HFFc6 (cell line): ENCODE measurements around the gene SLCO3A1. TPM values are rescaled to one million over a fixed set of nuclear protein-coding genes. Genes with fewer than 3 reads are reported as not detected.
A peak's percentile ranks its signal among the peaks of the same experiment; 100 is the strongest.

Experiments
- DNase-seq: peaks from one replicate; pipeline ENCODE4 v3.0.0-alpha.2; 2018
- H3K27ac Mint-ChIP-seq: 2 replicates; pipeline ENCODE4 v1.8.0; 2020; ENCODE audit warnings: mild to moderate bottlenecking, mixed read lengths
- H3K27me3 Mint-ChIP-seq: 2 replicates; pipeline ENCODE4 v1.8.0; 2021; ENCODE audit warnings: mild to moderate bottlenecking, moderate library complexity, mixed read lengths; ENCODE audit not compliant: insufficient read depth
- H3K36me3 Mint-ChIP-seq: 2 replicates; pipeline ENCODE4 v1.8.0; 2021; ENCODE audit warnings: low read depth, mixed read lengths
- H3K4me1 Mint-ChIP-seq: 2 replicates; pipeline ENCODE4 v1.8.0; 2020; ENCODE audit warnings: low read depth, mixed read lengths
- H3K4me3 Mint-ChIP-seq: 2 replicates; pipeline ENCODE4 v1.8.0; 2020; ENCODE audit warnings: mild to moderate bottlenecking, moderate library complexity, mixed read lengths
- H3K9me3 Mint-ChIP-seq: 2 replicates; pipeline ENCODE4 v1.8.0; 2020; ENCODE audit warnings: mild to moderate bottlenecking, mixed read lengths
- total RNA-seq, 6 experiments: library from RNA; stranded (reverse); fragmentation: NEBNext Ultra II Directional; extraction: Animal tissue kit (Norgen Biotek cat#: 25700); gene quantifications; 2 replicates in 1 of 6; 3 replicates in 5 of 6; pipeline ENCODE4 v1.2.3, GENCODE V29; 2021
- TF ChIP-seq, protein P1 (sequence below): fragments of 200-600 bp; sonication (generic); IDR thresholded peaks from 2 replicates; pipeline ENCODE4 v1.5.0; 2021; ENCODE audit warnings: antibody characterized with exemption, mild to moderate bottlenecking

The SLCO3A1 gene
- total RNA-seq, 6 experiments from 2014 or later, result 5.7 to 19.4 (median 14.4) TPM

DNA sequence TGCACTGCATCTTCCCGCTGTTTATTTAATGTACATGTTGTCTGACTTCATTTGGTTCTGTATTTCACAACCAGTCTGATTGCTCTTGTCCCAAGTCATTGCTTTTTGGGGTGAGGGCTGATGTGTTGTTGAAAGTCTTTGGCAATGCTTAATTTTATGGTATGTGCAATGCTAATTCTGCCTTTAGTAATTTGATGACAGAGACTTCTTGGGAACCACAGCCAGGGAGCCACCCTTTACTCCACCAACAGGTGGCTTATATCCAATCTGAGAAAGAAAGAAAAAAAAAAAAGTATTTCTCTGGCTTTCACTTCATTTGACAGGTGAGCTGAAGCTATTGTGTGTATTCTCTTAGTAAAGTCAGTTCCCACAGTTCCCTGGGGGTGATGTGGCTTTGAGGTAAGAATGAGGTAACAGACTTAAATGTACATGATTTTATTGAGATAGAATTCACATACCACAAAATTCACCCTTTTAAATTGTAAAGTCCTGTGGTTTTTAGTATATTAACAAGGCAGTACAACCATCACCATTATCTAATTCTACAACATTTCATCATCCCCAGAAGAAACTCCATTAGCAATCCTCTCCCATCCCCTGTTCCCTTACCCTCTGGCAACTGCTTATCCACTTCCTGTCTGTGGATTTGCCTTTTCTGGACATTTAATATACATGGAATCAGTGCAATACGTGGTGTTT is 97.3 kb downstream of the SLCO3A1 start:
- peaks cover 6% of the 10 kb centered on the region for H3K27me3 Mint-ChIP-seq
- H3K9me3 Mint-ChIP-seq, result no peaks in the 10 kb centered on the region; the same call in 1 of the 2 replicates
- TF ChIP-seq, protein P1, sequence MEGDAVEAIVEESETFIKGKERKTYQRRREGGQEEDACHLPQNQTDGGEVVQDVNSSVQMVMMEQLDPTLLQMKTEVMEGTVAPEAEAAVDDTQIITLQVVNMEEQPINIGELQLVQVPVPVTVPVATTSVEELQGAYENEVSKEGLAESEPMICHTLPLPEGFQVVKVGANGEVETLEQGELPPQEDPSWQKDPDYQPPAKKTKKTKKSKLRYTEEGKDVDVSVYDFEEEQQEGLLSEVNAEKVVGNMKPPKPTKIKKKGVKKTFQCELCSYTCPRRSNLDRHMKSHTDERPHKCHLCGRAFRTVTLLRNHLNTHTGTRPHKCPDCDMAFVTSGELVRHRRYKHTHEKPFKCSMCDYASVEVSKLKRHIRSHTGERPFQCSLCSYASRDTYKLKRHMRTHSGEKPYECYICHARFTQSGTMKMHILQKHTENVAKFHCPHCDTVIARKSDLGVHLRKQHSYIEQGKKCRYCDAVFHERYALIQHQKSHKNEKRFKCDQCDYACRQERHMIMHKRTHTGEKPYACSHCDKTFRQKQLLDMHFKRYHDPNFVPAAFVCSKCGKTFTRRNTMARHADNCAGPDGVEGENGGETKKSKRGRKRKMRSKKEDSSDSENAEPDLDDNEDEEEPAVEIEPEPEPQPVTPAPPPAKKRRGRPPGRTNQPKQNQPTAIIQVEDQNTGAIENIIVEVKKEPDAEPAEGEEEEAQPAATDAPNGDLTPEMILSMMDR, result peak; percentile 32; the same call in 1 of the 2 replicates
- H3K27ac Mint-ChIP-seq, result no peak overlapping the region
- DNase-seq, result no peak
- H3K4me3 Mint-ChIP-seq, result no peak overlapping the region
- peaks cover 31% of the 10 kb centered on the region for H3K4me1 Mint-ChIP-seq
- H3K36me3 Mint-ChIP-seq, result no peaks in the 10 kb centered on the region

DNA sequence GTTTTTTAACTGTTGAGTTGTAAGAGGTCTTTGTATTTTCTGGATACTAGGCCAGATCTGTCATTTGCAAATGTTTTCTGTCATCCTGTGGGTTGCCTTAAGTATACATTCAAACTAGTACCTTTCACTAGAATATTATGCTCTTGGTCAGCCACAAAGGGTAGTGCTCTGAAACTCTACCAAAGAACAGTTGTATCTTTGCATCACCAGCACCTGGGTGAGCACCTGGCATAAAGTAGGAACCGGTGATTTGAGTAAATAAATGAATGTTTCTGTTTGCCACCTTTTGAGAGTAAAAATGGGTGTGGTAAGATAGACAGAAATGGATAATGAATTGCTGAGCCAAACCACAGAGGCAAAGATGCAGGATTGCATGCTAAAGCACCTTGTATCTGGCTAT is 98.7 kb downstream of the SLCO3A1 start:
- Mint-ChIP-seq H3K27ac (no peak overlapping the region), H3K9me3 (no peaks in the 10 kb centered on the region; the same call in 1 of the 2 replicates), H3K36me3 (no peaks in the 10 kb centered on the region), H3K4me3 (no peak overlapping the region), H3K4me1 (peaks cover 41% of the 10 kb centered on the region), H3K27me3 (peaks cover 2% of the 10 kb centered on the region)
- TF ChIP-seq, protein P1, result no peak
- no peak for DNase-seq

DNA sequence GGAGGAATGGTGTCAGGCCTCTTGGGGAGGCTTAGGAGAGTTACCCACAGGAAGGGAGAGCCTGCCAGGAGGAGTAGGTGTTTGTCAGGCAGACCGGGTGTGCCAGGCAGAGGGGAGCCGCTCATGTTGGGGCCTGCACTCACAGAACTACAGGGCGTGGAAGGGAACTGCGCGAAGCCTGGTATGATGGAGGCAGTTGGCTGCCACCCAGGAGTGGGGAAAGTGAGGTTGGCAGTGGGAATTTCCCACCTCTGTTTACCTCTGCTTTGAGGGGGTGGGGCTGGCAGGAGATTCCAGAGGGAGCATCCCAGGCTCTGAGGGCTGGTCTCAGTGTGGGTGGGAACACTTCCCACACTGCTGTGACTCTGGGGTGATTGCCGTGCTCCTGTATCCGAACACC is 99.9 kb downstream of the SLCO3A1 start:
- Mint-ChIP-seq H3K27me3 (peaks cover 2% of the 10 kb centered on the region), H3K4me1 (peaks cover 32% of the 10 kb centered on the region), H3K36me3 (no peaks in the 10 kb centered on the region), H3K27ac (no peak overlapping the region), H3K4me3 (no peak overlapping the region), H3K9me3 (no peaks in the 10 kb centered on the region; the same call in 1 of the 2 replicates)
- TF ChIP-seq, protein P1, result no peak
- no peak for DNase-seq

DNA sequence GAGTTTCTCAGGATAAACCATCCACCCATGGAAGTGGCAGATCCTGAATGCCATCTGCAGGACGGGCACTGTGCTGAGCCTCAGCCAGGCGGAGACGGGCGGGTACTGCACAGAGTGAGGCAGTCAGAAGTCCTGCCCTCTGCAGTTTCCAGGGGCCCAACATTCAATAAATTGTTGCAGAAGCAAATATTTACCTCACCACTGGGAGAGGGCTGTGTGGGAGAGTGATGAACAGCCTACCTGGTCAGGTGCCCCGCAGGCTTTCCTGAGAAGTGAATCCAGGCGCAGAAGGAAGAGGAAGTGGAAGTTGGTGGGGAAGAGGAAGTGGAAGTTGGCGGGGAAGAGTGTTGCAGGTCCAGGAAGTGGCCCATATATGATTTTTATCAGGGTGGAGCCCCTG is 100.8 kb downstream of the SLCO3A1 start:
- H3K27me3 Mint-ChIP-seq, result peaks cover 2% of the 10 kb centered on the region
- TF ChIP-seq, protein P1, result no peak
- no peaks in the 10 kb centered on the region for H3K36me3 Mint-ChIP-seq
- H3K4me1 Mint-ChIP-seq, result peaks cover 26% of the 10 kb centered on the region
- no peaks in the 10 kb centered on the region; the same call in 1 of the 2 replicates for H3K9me3 Mint-ChIP-seq
- no peak overlapping the region for H3K4me3 Mint-ChIP-seq
- no peak for DNase-seq
- no peak overlapping the region for H3K27ac Mint-ChIP-seq

DNA sequence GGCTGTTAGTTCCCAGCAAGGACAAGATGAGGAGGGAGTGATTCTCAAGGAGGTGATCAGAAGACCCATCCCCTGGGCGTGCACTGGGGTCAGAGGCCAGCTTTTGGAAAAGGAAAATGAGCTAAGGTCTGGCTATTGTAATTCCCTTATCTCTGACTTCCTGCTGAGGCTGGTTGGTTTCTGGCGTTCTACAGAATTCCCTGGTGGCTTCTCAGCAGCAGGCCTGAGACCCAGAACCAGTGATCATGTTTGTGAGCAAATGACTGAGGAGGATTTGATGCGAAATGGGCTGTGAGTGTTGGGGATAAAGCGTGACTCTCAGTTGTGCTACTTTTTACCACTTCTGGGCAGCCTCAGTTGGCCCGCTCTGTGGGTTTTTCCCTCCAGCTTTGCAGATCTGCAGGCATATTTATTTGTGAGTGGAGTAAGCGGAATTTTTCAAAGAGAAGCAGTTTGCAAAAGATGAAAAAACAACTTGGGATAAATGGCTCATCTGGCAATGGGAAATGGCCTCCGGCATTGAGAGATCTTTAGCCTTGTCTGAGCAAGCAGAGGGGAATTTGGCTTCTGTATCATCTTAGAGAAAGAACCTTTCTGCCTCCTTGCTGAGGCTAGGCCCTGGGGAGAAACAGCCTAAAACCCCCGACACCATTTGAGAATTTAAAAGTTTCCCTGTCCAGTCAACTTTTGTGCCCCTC is 102.7 kb downstream of the SLCO3A1 start:
- DNase-seq, result peak; percentile 66
- Mint-ChIP-seq H3K36me3 (no peaks in the 10 kb centered on the region), H3K27ac (peak overlapping the region; percentile 90), H3K4me1 (peaks cover 16% of the 10 kb centered on the region), H3K27me3 (no peaks in the 10 kb centered on the region; the same call in 1 of the 2 replicates), H3K4me3 (peak overlapping the region; percentile 66), H3K9me3 (no peaks in the 10 kb centered on the region; the same call in 1 of the 2 replicates)
- TF ChIP-seq, protein P1, result no peak
